NCI-H748 (cell line): Measurements from ENCODE around the gene KRTAP5-8.
"Not testable (repeated sequence)": the region's sequence is repeated elsewhere in the genome, so short reads cannot be mapped to it uniquely, and the experiment has no call there.

Source experiments
- DNase-seq: peaks from one replicate; lab custom pipeline; 2025; ENCODE audit not compliant: unreplicated experiment; lab: John Stamatoyannopoulos, UW

The KRTAP5-8 gene

GRCh38 chr11:71542879-71543777, 5.3 kb downstream of the KRTAP5-8 start:
- DNase-seq: no peak

- DNase-seq: no peak
Measured at GRCh38 chr11:71543866-71544265, 6.0 kb downstream of the KRTAP5-8 start.

GRCh38 chr11:71544525-71545214, 6.8 kb downstream of the KRTAP5-8 start:
- DNase-seq: no peak

GRCh38 chr11:71545405-71545966, 7.7 kb downstream of the KRTAP5-8 start:
- no peak for DNase-seq

GRCh38 chr11:71548120-71548519, 10.3 kb downstream of the KRTAP5-8 start, which contains the start of gene KRTAP5-9:
Gene KRTAP5-9 (plus strand): TSS chr11:71548420. CDS start chr11:71548658, 238 bp downstream.
- DNase-seq: no peak

- no peak for DNase-seq
Measured at GRCh38 chr11:71548716-71549151, 10.9 kb downstream of the KRTAP5-8 start.

GRCh38 chr11:71551711-71552110, 13.9 kb downstream of the KRTAP5-8 start:
- no peak for DNase-seq

DNA sequence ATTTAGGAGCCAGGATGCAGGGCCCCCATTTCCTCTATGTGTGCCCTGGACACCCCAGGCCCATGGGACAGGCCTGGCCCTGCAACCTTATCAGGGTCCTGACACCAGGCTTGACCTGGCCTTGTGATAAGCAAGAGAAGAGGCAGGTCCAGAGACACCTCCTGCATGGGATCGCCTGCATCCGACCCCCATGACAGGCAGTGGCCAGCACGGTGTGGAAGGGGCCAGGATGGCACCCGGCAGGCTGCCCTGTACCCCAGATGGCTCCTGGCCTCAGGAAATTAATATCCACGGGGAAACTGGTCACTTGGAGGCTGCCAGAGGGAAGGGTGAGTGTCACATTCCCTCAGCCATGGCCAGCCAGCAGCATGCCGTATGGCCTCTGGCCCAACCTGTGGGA, 17.2 kb downstream of the KRTAP5-8 start:
- no peak for DNase-seq

GRCh38 chr11:71555508-71555907, 17.7 kb downstream of the KRTAP5-8 start:
- no peak for DNase-seq

DNA sequence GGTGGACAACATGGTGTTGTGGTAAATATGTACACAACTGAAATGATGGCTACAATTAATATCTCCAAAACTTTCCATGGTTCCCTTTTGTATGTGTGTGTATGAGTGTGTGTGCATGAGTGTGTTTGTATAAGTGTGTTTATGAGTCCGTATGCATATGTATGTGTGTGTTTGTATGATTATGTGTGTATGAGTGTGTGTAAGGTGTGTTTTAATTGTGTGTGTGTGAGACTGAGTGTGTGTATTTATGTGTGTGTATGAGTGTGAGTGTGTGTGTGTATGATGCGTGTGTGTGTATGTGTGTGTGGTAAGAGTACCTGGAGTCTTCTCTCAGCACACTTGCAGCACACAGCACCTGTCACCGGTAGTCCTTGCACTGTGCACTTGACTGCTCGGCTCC, 18.2 kb downstream of the KRTAP5-8 start:
- DNase-seq: no peak

DNA sequence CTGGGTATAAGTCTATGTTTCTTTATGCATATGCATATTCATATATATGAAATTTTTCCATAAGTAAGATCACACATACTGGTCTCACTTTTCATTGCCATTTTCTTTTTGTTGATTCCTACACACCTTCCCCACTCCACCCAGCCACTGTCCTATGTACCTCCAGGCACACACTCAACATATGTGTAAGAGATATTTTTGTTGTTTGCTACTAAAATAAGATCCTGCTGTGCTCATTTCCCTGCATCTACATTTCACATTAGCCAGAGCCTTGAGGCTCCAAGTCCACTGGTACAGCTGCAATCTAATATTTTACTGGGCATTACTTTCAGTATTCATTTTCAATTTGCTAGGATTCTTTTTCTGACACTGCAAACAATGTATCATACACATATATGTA, 19.4 kb downstream of the KRTAP5-8 start:
- DNase-seq: no peak

- no peak for DNase-seq
Measured at GRCh38 chr11:71558996-71559395, 21.2 kb downstream of the KRTAP5-8 start.

DNA sequence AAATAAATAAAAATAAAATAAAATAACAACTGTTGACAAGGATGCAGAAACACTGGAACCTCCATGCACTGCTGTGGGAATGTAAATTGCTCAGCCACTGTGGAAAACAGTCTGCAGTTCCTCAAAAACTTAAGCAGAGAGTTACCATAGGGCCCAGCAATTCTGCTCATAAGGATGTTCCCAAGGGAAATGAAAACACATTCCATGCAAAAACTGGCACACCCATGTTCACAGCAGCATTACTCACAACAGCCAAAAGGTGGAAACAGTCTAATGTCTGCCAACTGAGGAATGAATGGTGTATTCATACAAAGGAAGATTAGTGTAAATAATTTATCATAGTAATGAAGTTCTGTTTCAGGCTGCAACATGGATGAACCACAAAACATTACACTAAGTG, 24.3 kb downstream of the KRTAP5-8 start:
- DNase-seq: no peak

GRCh38 chr11:71563406-71563805, 25.6 kb downstream of the KRTAP5-8 start:
- peak; percentile 47 for DNase-seq

GRCh38 chr11:71564430-71564829, 26.6 kb downstream of the KRTAP5-8 start:
- DNase-seq: no peak

DNA sequence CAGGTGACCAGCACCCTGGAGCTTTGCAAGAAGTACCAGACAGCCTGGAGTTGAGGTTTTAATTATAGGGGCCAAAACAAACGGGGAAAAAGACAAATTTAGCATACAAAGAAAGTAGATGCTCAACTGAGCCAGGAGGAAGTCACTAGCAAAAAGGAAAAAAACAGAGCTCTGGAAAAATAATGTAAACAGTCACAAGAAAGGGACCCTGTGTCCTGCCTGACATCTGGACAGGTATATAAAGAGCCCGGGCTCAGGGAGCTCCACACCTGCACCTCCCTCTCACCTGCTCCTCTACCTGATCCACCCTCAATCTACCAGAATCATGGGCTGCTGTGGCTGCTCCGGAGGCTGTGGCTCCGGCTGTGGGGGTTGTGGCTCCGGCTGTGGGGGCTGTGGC, 27.4 kb downstream of the KRTAP5-8 start, which contains the start of gene KRTAP5-10:
KRTAP5-10 (plus strand) TSS at position 301 of the 400 bp plus-strand sequence; CDS start at position 326, 25 bp downstream.
- peak; percentile 10 for DNase-seq

GRCh38 chr11:71566081-71566620, 28.3 kb downstream of the KRTAP5-8 start:
- DNase-seq: peak; percentile 13

- DNase-seq: not testable (repeated sequence)
Measured at GRCh38 chr11:71566626-71567599, 29.1 kb downstream of the KRTAP5-8 start.

GRCh38 chr11:71567633-71568032, 29.8 kb downstream of the KRTAP5-8 start:
- not testable (repeated sequence) for DNase-seq

GRCh38 chr11:71568704-71569349, 31.0 kb downstream of the KRTAP5-8 start:
- DNase-seq: no peak
